DMS153 treated with DMSO at 0.1 percent for 48 hours (cell line): ENCODE data around the gene COL1A1.

Experiments used
- DNase-seq: peaks from one replicate; lab custom pipeline; 2025; ENCODE audit not compliant: unreplicated experiment; lab: John Stamatoyannopoulos, UW

The COL1A1 gene

DNA sequence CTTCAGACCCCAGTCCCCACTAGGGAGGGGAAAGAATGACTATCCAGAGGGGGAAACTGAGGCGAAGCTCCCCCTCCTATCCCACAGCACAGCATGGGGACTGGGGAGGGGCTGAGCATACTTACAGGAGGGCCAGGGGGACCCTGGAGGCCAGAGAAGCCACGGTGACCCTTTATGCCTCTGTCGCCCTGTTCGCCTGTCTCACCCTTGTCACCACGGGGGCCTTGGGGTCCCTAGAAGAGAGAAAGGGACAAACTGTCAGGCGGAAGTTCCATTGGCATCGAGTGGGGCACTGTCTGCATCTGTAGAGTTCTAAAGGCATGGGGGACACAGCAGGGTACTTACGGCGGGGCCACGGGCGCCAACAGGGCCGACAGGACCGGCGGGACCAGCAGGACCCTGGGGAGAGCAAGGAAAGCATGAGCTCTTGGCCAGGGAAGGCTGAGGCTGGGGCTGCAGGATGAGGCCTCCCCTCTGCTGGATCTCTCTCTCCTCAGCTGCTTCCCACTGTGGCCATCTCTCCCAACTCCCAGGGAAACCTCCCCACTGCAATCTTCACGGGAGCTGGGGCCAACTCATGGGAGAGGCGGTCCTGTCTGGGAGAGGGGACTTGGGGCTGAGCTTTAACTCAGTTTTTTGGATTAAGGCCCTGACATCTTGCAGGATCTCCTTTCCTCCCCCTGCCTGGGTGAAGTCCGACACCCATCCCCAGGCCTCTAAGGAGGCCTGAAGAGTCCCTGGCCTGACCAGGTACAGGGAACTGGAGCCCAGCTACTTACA is 13.5 kb downstream of the COL1A1 start:
- DNase-seq, result no peak

DNA sequence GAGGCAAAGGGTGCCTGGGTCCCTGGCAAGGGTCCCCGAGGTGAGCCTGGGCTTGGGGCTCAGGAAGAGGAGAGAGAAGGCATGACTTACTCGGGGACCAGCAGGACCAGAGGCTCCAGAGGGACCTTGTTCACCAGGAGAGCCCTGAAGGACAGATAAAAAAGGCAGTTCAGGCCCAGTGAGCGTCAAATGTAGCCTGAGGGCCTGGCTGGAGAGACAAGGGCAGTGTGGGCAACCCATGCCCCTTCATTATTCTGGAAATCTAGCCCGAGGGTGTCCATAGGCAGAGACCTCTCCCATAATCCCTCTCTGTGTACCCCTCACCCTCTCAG is 14.1 kb downstream of the COL1A1 start:
- DNase-seq, result no peak

DNA sequence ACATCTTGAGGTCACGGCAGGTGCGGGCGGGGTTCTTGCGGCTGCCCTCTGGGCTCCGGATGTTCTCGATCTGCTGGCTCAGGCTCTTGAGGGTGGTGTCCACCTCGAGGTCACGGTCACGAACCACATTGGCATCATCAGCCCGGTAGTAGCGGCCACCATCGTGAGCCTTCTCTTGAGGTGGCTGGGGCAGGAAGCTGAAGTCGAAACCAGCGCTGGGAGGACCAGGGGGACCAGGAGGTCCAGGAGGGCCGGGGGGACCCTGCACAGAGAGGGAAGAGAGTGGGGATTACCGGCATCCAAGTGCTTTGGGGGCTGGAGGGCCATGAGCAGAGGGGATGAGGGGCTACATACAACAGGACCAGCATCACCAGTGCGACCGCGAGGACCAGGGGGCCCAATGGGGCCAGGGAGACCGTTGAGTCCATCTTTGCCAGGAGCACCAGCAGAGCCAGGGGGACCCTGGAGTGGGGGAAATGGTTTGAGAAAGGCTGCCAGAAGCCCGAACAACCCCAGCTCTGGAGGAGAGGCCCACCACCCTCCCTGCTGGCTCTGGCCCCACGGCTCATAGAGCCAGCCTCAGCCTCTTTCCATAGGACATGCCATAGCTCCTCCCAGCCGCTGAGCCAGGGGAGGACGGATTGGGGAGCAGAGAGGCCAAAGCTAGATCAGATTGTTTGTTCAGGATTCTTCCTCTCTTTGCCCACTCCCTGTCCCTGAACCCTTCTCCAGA is 14.6 kb downstream of the COL1A1 start:
- no peak for DNase-seq

DNA sequence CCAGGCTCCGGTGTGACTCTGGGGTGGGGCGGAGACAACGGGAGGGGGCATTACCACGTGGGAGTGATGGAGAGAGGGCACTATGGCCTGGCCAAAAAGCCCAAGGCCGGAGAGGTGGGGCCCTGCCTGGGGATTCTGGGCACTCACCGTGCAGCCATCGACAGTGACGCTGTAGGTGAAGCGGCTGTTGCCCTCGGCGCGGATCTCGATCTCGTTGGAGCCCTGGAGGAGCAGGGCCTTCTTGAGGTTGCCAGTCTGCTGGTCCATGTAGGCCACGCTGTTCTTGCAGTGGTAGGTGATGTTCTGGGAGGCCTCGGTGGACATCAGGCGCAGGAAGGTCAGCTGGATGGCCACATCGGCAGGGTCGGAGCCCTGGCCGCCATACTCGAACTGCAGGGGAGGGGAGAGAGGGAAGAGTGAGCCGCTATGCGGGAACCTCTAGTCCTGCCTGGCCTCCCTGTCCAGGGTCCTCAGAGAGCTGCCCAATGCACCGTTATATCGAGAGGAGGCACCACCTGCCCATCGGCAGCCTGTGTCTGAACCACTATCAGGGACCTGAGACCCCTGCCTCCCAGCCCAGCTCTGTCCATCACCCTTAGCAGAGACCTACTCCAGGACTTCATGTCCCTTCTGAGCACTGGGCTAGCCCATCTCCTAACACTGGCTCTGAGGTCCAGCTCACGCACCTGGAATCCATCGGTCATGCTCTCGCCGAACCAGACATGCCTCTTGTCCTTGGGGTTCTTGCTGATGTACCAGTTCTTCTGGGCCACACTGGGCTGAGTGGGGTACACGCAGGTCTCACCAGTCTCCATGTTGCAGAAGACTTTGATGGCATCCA is 15.6 kb downstream of the COL1A1 start:
- DNase-seq, result no peak

DNA sequence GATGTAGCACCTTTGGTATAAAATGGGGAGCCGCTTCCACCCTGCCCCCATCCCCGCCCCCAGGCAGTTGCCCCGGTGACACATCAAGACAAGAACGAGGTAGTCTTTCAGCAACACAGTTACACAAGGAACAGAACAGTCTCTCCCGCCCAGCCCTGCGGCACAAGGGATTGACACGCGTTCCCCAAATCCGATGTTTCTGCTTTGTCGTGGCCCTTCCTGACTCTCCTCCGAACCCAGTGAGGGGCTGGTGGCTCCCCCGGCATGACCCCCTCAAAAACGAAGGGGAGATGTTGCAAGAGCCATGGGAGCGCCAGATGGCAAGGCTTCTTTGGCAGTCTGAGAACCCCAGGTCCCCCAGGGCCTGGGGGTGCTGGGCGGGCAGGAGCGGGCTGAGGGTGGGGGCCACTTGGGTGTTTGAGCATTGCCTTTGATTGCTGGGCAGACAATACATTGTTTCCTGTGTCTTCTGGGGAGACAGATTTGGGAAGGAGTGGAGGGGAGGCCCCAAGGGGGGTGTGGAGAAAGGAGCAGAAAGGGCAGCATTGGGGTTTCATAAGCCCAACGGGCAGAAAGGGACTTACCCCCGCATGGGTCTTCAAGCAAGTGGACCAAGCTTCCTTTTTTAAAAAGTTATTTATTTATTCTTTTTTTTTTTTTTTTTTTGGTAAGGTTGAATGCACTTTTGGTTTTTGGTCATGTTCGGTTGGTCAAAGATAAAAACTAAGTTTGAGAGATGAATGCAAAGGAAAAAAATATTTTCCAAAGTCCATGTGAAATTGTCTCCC is 16.6 kb downstream of the COL1A1 start:
- no peak for DNase-seq

DNA sequence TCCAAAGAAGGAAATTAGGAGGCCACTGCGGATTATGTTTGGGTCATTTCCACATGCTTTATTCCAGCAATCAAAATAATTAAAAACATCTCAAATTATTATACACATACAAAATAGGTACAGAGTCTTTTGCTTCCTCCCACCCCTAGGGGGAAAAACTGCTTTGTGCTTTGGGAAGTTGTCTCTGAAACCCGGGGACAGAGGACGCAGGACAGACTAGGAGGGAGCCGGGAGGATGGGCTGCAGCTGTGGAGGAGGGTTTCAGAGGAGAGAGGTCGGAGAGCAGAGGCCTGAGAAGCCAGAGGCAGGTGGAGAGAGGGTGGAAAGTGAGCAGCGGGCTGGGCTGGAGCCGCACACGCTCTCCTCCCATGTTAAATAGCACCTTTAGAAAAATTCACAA is 17.4 kb downstream of the COL1A1 start:
- no peak for DNase-seq

DNA sequence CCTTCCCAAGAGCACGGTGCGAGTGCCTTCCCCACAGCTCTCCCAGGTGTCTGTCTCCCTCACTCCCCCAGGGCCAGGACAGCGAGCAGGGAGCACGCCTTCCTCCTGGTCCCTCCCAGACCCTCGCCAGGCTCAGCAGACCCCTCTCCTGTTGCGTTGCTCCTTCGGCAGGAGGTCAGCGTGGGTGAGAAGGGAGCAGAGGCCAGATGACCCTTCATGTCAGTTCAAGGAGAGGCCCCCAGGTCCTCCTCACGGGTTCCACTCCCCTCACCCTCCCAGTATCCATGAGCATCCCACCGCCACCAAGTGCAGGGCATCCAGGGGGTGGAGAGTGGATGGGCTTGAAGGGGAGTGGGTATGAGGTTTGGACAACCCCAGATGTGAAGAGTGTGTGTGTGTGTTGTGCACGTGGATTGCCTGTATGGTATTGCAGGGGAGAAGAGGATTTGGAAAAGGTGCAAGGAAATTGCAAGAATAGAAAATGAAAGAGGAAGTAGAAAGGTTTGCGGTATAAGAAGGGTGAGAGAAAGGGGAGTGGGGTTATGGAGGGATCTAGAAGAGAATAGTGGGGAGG is 17.9 kb downstream of the COL1A1 start:
- DNase-seq, result no peak

DNA sequence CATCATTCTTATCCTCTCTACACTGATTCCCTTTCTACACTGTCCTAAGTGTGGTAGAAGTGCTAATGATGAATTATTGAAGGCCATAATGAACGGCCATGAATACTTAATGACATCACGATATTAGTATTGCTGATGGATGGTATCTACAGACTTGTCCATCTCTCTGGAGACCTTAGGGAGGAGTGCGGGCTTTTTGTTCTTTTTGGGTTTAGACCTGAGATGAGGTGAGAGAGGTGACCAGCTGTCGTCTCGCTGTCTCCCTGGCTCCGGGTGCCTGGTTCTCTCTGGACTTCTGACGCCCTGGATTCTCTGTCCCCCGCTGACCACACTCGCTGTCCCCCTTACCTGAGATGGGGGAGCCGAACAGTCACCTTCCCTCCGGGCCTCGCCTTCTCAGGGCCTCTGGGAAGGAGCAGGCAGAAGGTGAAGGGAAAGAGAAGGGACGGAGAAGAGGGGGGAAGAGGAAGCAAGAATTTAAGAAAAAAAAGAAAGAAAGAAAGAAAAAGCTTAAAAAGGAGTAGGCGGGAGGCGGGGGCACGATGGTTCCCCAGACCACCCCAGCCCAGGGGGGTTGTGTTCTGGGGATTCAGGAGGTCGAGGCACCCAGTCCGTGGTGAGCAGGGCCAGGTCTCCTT is 18.5 kb downstream of the COL1A1 start:
- DNase-seq, result no peak

DNA sequence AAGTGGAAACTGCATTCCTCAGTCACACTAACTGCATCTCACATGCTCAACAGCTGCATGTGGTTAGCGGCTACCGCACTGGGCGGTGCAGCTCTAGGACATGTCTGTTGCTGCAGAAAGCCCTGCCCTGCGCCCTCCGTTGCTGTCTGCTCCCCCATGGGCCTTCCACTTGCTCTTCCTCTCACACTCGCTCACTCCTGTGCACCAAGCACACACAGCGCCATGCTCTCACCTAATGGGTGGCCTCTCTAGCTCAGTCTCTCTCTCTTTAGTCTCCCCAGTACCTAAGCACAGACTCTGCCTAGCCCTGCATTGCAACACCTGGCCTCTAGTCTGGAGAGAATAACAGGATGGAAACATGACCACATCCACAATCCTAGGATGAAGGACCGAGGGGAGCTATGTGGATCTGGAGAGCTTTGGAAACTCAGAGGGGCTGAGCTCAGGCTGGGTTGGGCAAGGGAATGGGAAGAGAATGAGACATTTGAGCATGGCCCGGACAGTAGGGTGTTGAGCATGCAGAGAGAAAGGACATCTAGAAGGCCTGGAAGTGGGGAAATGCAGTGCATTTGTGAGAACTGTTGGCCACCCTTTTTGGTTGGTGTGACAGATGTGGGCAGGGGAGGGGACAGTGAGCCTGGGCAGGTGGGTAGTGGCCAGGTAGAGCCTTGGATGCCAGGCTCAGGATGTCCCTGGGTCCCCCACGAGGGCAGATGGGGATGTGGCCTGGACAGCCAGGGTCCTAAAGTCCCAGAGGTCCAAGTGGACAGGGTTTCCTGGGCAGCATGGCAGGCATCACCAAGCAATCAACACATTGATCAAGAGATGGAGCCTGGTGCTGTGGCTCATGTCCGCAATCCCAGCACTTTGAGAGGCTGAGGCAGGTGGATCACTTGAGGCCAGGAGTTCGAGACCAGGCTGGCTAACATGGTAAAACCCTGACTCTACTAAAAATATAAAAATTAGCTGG is 19.6 kb downstream of the COL1A1 start:
- no peak for DNase-seq

DNA sequence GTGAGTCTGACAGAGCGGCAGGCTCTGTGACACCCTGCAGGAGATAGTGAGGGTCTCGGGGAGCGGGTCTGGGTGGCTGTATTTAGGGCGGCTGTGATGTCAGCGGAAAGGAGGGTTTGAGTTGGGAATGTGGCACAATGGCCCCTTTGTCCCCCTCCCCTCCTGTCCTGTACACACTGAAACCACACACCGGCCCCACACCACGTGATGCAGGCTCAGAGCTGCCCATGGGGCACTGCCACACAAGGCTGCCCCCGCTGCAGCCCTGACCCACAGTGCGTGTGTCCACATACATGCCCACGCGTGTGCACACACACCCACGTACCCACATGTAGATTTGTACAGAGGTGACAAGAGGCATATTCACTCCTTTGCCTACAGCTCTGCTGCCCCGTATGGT is 20.3 kb downstream of the COL1A1 start:
- no peak for DNase-seq

DNA sequence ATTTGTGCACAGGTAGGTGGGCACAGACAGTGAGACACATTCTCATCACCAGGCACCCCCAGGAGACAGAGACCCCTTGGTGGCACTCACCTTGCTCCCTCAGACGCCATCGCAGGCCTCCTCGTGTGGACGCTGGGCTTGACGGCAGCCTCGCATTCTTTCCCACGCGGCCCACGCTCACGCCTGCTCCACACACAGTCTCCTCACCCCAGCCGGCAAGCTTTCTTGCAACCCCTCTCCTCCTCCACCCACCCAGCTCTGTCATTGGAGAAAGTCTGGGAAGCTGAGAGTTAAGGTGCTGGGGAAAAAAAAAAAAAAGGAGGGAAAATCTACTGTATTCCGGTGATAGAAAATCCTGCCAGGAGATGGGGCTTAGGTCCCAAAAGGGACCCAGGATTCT is 20.8 kb downstream of the COL1A1 start:
- DNase-seq, result no peak

DNA sequence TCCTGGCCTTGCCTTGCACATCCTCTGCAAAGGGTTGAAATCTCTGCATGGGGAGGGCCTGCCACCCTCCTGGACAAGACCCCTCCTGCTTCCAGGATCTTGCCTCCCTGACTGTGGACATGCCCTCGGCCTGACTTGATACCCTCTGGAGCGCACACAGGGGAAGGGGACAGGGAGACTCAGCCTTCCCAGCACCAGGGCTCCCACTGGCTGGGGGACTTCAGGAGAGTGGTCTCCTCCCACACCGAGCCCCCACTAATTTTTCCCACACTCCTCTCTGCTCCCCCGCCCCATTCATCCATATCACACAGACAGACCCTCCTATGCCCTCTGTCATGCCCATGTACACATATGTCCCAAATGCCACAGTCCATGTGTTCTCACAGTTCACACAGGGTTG is 21.3 kb downstream of the COL1A1 start:
- no peak for DNase-seq

DNA sequence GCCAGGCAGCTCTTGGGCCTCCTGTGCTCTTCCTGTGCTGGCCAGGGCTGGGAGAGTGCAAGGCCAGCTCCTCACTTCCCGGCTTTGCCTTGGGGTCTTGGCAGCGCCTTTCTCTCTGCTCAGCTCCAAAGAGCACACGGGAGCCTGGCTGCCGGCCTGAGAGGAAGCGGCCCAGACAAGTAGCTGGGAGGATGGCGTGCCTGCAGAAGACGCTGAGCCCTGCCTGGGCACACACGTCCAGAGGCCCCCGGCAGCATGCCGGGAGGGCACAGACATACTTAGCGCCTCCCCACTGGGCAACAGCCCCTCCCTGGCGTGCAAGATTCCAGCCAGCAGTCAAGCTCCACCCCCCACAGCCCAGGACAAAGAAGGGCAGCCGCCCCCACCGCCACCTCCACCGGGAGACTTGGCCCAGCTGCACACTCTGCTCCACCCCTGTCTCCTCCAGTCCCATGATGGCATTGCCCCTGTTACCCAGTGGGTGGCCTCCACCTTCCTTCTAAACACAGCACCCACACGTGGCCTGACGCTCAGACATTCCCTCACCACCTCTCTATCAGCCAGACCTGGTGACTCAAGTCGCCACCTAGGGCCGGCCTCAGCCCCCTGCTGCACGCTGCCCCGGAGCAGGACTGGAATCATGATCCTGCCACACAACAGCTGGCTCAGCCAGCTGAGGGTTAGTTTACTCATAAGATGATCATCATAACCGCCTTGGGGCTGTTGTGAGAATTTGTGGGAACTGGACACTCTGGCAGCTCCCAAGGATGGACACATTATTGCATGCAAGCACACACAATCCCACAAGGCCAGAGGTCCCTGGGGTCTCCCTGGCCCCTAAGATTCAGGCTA is 23.2 kb downstream of the COL1A1 start:
- DNase-seq, result peak; percentile 49

DNA sequence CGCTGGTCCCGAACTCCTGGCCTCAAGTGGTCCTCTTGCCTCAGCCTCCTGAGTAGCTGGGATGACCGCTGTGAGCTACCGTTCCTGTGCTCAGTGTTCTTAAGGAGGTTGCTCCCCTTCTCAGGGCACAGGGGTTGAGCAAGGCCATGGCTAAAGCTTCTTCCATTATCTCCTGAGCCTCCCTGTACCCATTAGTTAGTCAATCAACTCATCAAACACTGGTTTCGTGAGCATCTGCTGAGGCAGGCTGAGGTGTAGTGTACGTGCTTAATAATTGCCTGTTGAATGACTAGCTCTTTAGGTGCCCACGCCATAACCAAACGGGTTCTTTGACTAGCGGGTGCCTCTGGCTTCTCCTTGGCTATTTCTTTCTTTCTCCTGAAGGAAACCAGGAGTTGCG is 24.0 kb downstream of the COL1A1 start:
- no peak for DNase-seq

DNA sequence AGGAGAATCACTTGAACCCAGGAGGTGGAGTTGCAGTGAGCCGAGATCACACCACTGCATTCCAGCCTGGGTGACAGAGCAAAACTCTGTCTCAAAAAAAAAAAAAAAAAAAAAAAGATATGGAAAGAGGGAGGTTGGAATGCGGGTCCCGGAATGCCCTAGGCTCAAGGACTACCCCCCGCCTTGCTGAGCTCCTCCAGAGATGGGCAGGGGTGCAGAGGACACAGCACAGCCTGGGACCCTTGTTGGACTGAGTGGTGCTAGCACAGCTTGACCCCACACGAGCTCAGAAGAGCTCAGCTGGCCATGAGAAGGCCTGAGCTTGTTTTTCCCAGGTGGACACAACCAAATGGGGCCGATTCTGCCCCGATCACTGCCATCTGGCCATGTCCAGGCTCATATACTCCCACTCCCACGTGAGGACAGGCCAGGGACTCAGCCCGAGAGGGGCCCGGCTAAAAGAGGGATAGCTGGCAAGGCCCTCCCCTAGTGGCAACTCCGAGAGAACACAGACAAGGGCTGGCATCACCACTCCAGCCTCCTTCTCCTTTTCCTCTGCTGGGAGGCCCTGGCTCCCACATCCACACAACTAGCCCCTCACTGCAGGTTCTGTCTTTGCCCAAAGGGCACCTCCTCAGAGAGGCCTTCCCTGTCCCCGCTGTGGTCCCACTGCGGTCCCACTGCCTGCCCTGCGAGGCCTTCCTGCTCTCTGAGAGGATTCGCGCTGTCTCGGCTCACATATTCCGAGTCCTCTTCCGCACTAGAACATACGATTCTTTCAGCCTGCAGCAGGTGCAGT is 24.7 kb downstream of the COL1A1 start:
- DNase-seq, result no peak

DNA sequence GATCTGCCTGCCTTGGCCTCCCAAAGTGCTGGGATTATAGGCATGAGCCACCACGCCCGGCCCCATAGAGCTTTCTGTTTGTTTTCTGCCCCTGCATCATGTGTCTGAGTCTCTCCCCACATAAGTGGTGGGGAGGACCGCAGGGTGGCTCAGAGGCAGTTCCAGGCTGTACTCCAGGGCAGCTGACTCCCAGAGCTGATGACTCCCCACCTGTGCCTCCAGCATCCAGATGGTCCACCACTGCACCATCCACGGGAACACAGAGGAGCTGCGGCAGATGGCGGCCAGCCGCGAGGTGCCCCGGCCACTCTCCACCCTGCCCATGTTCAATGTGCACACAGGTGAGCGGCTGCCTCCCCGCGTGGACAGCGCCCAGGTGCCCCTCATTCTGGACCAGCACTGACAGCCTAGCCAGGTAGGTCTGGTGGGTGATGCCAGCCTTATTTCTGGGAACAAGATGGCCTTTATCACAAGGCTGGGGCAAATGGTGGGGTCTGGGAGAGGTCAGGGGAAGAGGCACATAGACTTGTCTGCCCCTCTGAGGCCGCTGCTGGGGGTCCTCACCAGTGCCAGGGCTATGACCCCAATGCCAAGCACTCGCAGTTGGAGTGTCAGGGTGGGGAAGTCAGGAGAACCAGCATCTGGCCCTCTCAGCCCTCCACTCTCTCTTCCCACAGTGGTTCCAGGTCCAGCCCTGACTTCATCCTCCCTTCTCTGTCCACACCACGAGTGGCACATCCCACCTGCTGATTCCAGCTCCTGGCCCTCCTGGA is 26.2 kb downstream of the COL1A1 start:
- no peak for DNase-seq

DNA sequence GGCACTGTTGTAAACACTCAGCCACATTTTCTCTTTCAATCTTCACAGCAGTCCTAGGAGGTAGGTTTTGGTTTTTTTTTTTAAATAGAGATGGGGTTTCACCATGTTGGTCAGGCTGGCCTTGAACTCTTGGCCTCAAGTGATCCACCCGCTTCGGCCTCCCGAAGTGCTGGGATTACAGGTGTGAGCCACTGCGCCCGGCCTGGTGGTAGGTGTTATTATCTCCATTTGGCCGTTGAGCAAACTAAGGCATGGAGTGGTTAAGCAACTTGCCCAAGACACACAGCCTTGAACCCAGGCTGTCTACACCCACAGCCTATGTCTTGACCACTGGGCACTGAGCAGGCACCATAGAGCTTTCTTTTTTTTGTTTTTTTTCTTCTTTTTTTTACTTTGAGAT is 27.0 kb downstream of the COL1A1 start:
- no peak for DNase-seq
